HG03064 (cell line): ENCODE results near the gene FRAS1.
"Not testable (repeated sequence)": the region's sequence is repeated elsewhere in the genome, so short reads cannot be mapped to it uniquely, and the experiment has no call there.

ENCODE experiments used
- ATAC-seq: cut with Tn5 transposase; IDR thresholded peaks from one replicate; pipeline ENCODE4 v1.9.1; 2021; ENCODE audit warnings: low read depth; ENCODE audit not compliant: unreplicated experiment

The FRAS1 gene

DNA sequence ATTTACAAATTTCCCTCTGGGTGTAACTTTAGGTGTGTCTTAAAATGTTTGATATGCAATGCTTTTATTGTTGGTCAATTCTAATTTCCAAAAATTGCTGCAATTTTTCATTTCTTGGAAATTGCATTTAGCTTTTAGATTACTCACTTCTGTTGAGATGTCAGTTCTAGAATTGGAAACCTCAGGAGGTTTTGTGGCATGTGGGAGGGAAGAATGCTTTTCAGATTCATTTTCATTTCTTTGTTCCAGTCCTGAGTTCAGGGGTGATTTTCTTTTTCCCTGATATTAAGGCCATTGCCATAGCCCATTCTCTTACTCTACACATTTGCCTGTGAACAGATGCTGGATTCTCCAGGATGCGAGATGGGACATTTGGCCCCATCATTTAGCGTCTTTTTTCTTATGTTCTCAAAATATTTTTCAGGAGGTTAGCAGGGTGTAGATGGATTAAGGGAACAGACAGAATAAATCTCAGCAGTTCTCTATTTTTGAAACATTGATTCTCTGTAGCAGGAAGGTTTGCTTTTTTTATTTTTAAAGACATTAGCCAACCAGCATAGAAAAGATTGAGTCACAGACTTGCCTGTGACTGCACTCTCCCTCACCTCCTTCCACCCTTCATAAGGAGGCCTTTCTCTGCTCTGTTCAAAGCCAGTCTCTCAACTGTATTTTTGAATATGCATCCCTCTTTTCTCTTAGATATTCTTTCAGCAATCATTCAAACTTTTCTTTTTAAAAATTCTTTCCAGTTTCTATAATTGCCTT lies 256.0 kb downstream of the FRAS1 start:
- ATAC-seq = no peak

DNA sequence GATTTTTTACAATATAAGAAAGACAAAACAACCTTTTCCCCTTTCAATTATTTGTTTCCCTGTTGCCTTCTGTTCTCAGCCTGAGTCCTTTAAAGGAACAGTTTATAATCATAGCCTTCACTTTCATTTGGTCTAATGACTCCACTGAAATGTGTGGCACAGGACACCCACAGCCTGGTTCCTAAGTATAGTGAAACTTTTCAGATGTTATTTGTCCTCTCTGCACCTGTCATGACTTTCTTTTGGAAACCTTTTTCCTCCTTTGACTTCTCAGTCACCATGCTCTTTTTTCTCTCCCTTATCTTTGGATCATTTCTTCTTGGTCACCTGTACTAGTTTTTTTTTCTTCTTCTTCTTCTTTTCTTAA lies 256.6 kb downstream of the FRAS1 start:
- ATAC-seq = no peak

DNA sequence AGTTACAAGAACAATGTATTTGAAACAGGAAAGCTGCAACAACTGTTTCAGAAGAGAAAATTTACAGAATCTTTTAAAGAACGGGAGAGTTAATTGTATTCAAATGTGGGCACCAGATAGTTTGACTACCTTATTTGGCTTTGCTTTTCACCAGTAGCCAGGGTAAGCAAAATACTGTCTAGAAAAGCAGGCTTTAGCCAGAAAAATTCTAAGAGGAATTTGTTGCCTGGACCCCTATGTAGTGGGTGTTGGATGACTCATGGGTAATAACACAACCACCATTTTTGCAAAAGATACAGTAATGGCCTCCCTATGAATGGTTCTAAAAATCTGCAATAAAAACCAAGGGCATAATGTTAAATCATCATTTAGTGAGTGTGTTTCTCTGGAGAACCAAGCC lies 261.0 kb downstream of the FRAS1 start:
- no peak for ATAC-seq

DNA sequence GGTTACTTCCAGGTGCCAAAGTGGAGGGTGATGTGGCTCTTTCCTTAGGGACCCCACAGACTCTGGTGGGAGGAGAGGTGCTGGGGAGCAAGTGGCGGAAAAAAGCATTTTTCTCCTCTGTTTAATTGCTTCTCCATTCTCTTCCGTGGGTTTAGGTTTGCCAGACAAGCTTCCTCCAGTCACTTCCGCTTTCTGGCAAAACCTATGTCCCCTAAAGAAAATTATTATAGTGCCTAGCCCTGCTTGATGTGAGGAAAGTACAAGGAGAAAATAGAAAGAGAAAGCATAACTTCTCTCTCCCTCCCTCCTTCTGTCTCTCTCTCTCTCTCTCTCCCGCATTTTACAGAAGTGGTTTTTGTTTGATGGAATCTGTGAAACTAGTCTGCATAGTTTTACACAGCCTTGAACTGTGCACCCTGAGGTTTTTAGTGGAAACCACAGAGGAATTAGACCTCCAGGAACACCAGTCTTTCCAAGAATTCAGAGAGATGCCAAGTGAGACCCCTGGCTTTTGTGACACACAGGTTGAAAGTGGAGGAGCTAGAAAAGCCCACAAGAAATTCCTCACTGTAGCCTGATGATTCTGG lies 263.3 kb downstream of the FRAS1 start:
- no peak for ATAC-seq

DNA sequence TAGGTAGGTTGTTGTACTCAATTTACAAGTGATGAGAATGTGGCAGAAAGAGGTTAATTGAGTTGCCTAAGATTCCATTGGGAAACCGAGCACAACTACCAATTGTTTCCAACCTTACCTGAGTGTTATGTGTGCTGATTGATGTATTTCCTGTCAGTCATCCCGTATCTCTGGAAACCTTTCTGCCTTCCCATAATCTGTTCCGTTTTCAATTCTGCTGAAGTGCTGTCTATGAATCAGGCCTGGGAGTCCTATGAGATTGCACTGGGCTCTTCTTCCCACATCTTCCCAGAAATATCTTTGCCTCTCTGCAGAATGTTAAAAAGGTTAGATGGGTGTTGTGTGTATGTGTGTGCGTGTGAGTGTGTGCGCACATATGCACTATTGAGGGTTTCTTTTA lies 264.9 kb downstream of the FRAS1 start:
- ATAC-seq = no peak

DNA sequence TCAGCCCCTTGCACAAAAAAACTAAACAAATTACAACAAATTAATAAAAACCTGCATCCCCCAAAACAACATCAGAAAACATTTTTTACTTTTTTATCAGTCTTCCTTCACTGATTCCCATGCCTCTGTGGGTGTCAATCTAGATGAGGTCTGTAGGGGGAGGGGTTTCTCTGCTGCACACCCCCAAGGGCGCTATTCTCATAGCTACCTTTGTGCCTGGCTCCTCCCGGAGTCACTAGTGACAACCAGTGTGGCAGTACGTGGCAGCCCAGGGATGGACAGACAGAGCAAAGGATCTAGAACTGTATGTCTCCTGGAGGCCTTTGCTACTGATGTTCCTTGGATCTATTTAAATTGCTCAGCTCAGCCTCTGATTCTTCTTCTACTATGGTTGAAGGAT lies 266.3 kb downstream of the FRAS1 start:
- ATAC-seq = no peak

DNA sequence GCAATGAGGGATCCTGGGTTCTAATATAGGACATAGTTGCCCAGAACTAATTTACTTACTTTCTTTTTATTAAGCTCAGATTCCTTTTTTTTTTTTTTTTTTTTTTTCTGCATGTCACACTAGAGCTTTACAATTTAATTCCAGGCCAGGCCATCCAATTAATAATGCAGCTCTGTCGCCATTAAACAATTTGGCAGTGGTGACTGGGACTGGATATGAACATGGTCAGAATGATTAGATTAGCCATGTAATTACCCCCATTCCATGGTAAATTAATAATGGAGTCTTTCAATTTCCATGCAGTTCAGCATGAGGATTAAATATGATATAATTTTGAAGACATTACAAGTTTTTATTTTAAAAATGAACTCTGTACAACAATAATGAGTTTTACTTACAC lies 267.5 kb downstream of the FRAS1 start:
- ATAC-seq = no peak

DNA sequence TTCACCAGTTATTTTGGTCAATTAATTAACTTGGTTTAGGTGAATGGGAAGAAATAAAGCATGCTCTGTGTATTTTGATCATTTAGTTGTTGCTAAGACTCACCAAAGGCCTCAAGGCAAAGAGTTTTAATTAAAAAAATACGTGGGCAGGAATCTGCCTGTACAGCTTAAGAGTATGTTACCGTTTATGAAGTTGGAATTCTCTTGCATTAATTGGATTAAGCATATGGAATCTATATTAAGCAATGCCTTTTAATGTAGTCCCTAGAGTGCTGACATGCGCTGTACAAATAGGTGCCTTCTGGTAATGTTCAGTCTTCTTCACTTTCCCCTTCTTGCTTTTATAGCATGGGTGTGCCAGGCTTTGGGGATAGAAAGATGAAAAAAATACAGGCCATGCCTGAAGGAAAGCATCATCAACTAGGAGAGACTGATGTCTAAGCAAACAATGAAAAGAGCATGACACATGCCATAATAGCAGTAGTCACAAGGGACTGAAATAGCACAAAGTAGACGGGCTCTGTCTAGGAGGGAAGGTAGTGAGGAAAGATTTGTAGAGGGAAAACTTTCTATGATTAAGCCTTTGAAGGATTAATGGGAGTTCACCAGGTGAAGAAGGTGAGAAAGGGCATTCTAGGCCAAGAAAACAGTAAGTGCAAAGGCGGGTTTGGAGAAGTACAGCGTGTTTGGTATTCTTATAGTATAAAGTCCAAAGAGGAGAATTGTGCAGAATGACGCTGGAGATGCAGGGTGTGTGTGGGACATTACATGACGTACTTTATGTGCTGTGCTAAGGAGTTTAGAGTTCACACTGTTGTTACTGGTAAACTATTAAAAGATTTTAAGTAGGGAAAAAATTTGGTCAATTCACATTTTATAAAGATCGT lies 268.4 kb downstream of the FRAS1 start:
- no peak for ATAC-seq

DNA sequence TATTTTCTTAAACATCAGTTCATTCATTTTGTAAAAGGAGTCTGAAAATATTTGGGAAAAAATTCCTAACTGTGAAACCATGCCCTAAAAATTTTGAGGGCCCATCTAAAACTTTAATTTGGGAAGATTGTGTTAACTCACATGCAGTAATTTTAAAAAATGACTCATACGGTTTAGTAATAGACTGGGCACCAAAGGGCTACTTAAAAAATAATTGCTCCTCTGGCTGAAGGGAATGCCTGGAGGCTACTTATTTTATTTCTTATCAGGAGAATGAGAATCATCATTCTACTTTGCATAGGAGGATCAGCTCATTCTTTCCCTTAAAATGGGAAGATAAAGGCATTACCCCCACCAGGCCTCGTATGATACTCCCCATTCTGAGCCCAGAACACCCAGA lies 271.5 kb downstream of the FRAS1 start:
- not testable (repeated sequence) for ATAC-seq

DNA sequence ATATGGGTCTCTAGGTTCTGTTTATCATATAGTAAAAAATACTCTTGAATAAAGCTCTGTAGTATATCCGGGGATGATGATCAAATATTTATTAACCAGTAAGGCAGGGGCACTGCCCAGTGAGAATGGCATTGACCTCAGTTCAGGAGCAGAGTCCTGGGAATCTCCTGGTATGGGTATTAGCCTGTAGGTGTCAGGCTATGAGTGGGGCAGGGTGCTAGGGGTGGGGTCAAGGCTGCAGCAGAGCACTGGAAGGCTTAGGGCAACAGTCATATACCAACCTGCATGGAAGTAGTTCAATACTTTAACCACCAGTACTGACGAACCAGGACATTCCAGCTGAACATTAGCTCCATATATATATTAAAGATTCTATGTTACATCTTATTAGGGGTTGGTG lies 274.1 kb downstream of the FRAS1 start:
- ATAC-seq = no peak

DNA sequence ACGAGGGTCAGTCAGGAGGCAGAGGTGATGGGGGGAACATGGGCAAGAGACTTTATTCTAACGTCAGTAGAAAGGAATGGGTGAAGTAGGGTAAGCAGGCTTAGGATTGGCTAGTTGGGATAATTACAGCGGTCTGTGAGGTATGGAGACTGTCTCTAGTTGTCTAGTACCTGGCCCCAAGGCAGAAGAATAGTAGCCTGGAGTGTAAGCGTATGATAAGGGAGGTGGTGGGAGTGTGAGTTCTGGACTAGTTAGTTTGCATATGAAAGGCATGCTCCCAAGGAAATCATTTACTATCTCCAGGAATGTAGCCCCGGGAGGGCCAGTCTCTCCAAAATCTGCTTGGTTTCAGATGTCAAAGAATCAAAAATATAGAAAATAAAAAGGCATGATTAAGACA lies 274.8 kb downstream of the FRAS1 start:
- ATAC-seq = no peak

DNA sequence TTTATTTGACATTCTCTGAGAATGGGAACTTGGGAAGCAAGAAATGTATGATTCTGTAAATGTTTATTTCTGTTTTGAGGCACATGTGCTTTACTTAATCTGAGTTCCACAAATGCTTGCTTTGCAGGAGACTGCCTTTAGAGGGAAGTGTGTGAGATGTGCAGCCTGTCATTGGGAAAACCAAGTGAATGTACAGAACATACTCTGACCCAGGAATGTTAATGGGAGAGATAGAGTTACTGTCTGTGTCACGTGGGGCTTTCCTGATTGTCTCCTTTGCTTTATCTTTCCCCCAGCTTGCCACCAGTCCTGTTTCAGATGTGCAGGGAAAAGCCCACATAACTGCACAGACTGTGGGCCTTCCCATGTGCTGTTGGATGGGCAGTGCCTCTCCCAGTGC lies 275.9 kb downstream of the FRAS1 start:
- ATAC-seq = no peak

DNA sequence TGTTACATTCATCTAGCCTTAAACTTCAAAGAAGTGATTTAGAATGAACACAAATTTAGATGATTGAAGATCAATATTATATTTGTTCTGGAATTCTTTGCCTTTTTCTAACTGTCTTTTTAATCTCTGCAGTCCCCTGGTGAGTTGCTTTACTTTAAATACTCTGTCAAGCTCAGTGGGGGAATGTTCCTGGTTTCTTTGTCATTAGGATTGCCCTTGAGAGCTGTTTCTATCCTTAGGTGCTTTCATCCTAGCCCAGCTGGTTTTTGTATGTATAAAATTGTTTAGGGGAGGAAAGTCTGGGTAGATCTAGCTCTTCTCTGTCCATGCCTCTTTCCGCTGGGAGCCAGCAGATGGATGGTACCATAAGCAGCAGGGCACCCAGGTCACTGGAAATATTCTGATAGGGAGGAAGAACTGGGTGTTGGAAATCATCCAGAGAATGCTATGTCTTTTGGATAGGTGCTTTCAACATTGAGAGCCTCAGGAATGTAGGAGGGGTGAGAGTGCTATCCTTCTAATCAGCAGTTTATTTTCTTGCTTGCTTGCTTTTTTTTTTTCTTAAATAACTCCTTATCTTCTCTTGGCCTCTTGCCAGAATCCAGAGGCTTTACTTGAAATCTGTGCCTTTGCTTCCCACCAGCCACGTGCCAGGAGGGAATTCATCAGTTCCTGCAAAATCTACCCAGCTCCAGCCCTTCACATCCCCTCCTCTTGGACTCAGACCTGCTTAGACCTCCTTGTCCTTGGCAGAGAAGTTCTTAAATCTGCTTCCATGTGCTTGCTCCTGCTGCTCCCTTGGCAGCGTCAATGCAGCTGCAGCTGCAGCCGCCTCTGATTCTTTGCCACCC lies 279.2 kb downstream of the FRAS1 start:
- no peak for ATAC-seq

DNA sequence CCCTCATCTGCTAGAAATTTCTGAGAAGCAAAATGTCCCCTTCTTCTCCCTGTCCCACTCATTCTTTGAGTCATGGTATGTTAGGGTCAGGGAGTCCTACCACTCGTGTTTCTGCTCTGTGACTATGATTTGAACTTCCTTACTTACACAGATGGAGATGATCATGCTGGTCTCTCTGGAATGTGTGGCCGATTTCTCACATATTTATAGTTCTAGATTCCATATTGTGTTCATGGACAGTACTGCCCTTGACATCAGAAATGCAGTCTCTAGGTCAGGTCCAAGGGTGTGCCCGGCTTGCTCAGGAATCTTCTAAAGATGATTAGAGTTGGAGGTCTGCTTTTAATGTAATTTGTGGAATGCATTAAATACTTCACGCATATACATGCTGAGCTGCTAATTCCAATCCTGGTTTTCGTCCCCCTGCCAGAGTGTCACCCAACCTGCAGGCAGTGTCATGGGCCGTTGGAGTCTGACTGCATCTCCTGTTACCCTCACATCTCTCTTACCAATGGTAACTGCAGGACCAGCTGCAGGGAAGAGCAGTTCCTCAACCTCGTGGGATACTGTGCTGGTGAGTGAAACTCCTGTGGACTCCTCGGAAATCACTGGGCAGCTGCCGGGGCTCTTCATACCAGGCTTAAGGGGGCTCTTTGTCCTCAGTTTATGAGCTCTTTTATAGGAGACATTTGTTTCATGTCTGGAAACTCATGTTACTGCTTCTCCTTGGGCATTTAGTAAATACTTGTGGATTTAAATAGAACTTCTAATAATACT lies 280.3 kb downstream of the FRAS1 start:
- ATAC-seq = no peak

DNA sequence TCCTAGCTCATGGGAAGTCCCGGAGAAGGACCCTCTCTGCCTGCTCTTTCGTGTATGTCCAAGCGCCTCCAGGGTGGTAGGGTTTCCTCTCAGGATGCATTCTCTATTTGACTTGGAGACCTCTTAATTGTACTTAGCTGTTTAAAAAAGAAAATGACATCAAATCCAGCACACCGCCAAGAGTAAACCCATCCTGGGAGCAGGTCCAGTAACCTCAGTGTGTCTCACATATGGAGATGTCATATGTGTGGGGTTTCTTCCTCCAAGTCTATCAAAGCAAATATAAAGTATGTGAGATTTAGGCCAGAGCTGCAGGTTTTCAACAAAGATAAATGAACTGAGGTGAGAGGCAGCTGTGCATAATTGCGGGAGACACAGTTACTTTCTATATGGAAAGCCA lies 285.0 kb downstream of the FRAS1 start:
- no peak for ATAC-seq

DNA sequence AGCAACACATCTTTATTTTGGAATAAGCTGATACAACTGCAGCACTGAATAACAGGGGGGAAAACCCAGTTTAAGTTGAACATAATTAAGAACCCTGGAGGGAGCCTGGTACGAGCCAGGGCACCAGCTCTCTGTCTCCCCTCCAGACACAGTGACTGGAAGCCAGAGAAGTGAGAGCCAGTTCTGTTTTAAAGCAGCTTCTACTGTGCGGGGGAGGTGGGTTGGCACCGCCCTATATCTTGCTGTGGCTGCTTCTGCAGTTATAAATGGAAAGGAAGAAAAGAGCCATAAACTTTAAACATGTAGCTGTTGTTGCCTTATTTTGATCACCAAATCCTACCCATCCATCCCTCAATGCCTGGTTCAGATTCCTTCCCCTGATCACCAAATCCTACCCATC lies 286.6 kb downstream of the FRAS1 start:
- no peak for ATAC-seq

DNA sequence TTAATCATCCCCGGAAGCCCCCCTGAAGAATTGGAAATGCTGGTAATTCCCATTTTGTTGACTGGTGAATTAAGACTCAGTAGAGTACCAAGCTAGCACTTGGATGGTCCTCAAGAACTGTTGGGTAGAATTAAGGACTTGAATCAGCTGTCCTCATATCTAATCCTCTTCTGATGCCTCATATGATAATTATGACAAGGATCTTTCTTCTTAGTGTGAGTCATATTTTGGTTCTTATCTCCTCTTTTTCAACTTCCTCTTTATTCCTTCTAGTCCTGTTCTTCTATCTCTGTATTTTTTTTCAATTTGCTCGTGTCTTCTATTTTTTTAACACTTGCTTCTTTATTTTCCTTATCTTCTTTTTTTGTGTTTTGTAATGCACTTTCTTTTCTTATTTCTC lies 288.1 kb downstream of the FRAS1 start:
- no peak for ATAC-seq

DNA sequence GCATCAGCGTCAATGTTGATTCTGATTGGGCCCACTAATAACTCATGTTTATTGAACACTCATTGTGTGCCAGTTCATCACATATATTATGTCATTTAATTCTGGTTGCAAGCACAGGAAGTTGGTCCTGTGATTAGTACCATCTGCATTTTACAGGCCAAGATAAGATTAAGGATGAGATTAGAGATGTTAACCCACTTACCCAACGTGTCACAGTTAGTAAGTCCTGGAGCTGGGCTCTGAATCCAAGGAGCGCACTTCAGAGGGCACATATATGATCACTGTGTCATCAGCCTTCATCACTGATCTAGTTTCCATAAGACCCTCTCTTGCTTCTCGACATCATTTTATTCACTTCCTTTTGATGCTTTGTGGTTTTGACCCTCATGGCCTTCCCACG lies 289.1 kb downstream of the FRAS1 start:
- no peak for ATAC-seq

DNA sequence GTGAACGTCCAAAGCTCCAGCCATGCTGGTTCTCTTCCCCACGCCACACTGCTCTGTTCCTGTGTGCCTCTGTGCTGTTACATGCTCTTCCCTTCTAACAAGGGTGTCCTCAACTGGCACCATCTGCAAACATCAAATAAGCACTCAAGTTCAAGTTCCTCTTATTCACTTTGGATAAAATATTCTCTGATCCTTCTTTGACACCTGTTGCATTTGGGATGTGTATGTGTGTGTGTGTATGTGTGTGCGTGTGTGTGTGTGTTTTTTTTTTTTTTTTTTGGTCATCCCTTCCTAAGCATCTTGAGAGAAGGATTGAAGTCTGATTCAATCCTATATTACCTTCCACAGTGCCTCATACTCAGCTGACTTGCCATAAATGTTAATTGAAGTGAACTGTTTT lies 290.4 kb downstream of the FRAS1 start:
- no peak for ATAC-seq

DNA sequence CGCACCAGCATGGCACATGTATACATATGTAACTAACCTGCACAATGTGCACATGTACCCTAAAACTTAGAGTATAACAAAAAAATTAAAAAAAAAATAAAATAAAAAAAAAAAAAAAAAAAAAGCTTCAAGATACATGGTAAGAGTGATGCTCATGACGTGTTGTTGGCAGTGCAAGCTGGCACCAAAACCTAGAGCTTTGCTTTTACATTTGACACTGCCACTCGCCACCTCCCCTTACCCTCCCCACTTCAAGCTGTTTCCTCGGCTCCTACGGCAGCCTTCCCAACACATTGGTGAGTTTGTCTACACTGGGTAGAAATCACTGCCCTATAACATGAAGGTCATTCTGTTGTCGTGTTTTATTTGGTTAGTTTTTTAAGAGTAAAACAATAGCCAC lies 296.8 kb downstream of the FRAS1 start:
- no peak for ATAC-seq
